Ectodermal cell (in vitro differentiated cells): Measurements from ENCODE around the gene TSPAN18.
A peak's percentile ranks its signal among the peaks of the same experiment; 100 is the strongest.

Experiments
- H3K27ac ChIP-seq: 2 replicates; pipeline ENCODE4 v1.7.0; 2013; ENCODE audit warnings: mild to moderate bottlenecking, low read depth, low read length; ENCODE audit not compliant: insufficient read depth, poor library complexity, severe bottlenecking
- H3K27me3 ChIP-seq: 2 replicates; pipeline ENCODE4 v1.7.0; 2013; ENCODE audit warnings: mild to moderate bottlenecking, low read length; ENCODE audit not compliant: insufficient read depth, control insufficient read depth, poor library complexity, severe bottlenecking
- H3K36me3 ChIP-seq: one replicate; pipeline ENCODE4 v1.7.0; 2013; ENCODE audit warnings: low read length; ENCODE audit not compliant: control insufficient read depth, insufficient read depth
- H3K4me1 ChIP-seq: one replicate; pipeline ENCODE4 v1.7.0; 2013; ENCODE audit warnings: low read length; ENCODE audit not compliant: control insufficient read depth, insufficient read depth
- H3K4me3 ChIP-seq: 2 replicates; pipeline ENCODE4 v1.7.0; 2013; ENCODE audit warnings: low read depth, low read length, control low read depth; ENCODE audit not compliant: insufficient read depth
- H3K9me3 ChIP-seq: 2 replicates; pipeline ENCODE4 v1.7.0; 2013; ENCODE audit warnings: mild to moderate bottlenecking, low read length, moderate library complexity; ENCODE audit not compliant: control insufficient read depth
- WGBS, 2 experiments: methylation state at CpG; one replicate each; pipeline ENCODE4 v1.1.7; 2013; ENCODE audit warnings: missing lambda C conversion rate in 2 of 2; 5-methylcytosine and 5-hydroxymethylcytosine counted together

Gene TSPAN18

DNA sequence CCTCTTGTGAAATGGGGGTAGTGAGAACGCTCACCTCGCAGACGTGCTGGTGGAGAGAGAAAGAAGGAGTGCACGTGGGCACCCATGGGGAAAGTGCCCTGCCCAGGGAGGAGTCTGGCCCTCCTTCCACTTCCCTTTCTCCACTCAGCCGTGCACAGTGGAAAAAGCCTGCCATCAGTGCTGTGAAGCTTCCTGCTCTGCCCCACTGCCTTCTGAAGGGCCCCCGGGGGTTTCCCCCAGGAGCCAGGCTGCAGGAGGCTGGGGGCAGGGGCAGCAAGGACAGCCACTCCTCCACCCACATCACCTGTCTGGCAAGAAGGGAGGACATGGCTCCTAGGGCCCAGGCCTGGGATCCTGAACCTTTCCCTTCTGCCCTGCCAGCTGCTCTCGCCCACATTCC is 216.4 kb downstream of the TSPAN18 start:
- Histone ChIP-seq H3K36me3 (peaks cover 6% of the 10 kb centered on the region), H3K4me3 (no peak overlapping the region), H3K9me3 (no peaks in the 10 kb centered on the region), H3K4me1 (peaks cover 52% of the 10 kb centered on the region), H3K27ac (no peak overlapping the region), H3K27me3 (no peaks in the 10 kb centered on the region)
- WGBS, 2 experiments = 77% methylated on average over 7 of the region's 7 CpGs

GRCh38 chr11:44943696-44944095 is 216.9 kb downstream of the TSPAN18 start:
- peaks cover 56% of the 10 kb centered on the region for H3K4me1 ChIP-seq
- H3K36me3 ChIP-seq = peaks cover 6% of the 10 kb centered on the region
- no peaks in the 10 kb centered on the region for H3K9me3 ChIP-seq
- H3K4me3 ChIP-seq = no peak overlapping the region
- H3K27me3 ChIP-seq = no peaks in the 10 kb centered on the region
- no peak overlapping the region for H3K27ac ChIP-seq
- WGBS, 2 experiments = 39 to 44% methylated on average over 7 of the region's 7 CpGs

DNA sequence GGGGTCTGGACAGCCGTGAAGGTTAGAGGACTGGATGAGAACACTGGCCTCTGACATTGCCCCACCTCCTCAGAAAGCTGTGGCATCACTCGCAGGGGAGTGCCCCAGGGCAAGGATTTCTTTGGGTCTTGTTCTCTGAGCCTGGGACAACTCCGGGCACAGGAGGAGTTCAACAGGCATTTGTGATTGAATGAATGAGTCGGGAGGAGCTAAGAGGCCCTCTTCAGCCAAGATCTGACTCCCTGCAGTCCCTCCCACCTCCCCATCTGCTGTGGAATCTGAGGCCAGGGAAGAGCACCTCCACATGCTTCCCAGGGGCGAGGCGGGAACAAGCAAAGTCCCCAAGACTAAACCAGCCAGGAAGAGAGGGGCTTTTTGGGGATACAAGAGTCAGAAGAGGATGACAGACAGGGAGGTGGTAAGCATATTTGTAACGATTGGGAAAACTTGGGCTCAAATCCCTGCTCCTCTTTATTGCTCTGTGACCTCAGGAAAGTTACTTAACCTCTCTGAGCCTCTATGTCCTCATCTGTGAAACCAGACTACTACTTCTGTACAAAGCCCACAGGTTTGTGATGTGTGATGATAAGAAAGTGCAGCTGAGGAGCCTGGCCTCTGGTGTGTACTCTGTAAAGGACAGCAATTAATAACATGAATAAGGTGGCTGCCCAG is 217.6 kb downstream of the TSPAN18 start:
- Histone ChIP-seq H3K4me3 (no peak overlapping the region), H3K9me3 (no peaks in the 10 kb centered on the region), H3K27ac (no peak overlapping the region), H3K36me3 (peaks cover 6% of the 10 kb centered on the region), H3K4me1 (peaks cover 58% of the 10 kb centered on the region), H3K27me3 (no peaks in the 10 kb centered on the region)
- 16 to 21% methylated on average over 7 of the region's 7 CpGs for WGBS, 2 experiments

GRCh38 chr11:44944853-44945235 is 218.1 kb downstream of the TSPAN18 start:
- 2% methylated on average over 3 of the region's 3 CpGs for WGBS, 2 experiments
- Histone ChIP-seq H3K27me3 (no peaks in the 10 kb centered on the region), H3K4me1 (peaks cover 58% of the 10 kb centered on the region), H3K4me3 (no peak overlapping the region), H3K36me3 (peaks cover 6% of the 10 kb centered on the region), H3K9me3 (no peaks in the 10 kb centered on the region), H3K27ac (no peak overlapping the region)

DNA sequence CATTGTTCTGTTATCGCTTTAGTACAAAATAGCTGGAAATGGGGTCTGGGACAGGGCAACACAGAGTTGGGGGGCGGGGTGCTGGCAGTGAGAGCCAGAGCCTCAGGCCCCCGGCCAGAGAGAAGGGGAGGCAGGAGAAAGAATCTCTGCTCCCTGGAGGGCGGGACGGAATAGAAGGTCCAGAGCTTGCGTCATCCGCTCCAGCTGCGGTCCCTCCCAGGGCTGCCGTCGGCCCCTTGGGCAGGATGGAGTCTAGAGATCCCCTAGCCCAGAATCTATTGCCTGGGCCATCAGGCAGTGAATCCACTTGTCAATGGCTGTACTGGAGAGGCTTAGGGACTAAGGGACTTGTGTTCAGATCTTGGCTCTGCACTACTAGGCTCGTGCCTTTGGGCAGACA is 218.9 kb downstream of the TSPAN18 start:
- Histone ChIP-seq H3K36me3 (peaks cover 3% of the 10 kb centered on the region), H3K9me3 (no peaks in the 10 kb centered on the region), H3K27ac (no peak overlapping the region), H3K4me3 (no peak overlapping the region), H3K4me1 (peaks cover 58% of the 10 kb centered on the region), H3K27me3 (no peaks in the 10 kb centered on the region)
- WGBS, 2 experiments = 85 to 89% methylated on average over 11 of the region's 11 CpGs

GRCh38 chr11:44946263-44946662 is 219.5 kb downstream of the TSPAN18 start:
- Histone ChIP-seq H3K36me3 (no peaks in the 10 kb centered on the region), H3K27ac (no peak overlapping the region), H3K27me3 (no peaks in the 10 kb centered on the region), H3K4me1 (peaks cover 58% of the 10 kb centered on the region), H3K4me3 (no peak overlapping the region), H3K9me3 (no peaks in the 10 kb centered on the region)
- WGBS, 2 experiments = 88 to 89% methylated on average over 12 of the region's 12 CpGs

DNA sequence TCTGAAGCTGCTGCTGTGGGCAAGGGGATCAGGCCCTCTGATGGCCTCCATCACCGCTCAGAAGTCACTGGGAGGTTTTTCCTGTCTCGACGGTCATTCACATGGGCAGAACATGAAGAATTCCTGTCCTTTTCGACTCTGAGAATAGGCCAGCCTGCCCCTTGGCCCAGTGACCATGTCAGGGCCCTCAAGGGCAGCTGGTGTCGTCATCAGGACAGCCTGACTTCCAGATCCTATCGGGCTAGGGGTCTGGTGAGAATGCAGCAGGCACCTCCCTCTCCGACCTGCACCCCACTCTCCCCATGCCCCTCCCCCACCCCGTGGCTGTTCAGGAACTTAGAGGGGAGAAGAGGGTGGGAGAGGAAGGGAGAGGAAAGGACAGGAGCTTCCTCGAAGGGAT is 220.4 kb downstream of the TSPAN18 start:
- no peaks in the 10 kb centered on the region for H3K9me3 ChIP-seq
- H3K36me3 ChIP-seq = no peaks in the 10 kb centered on the region
- no peak overlapping the region for H3K27ac ChIP-seq
- H3K4me1 ChIP-seq = peaks cover 58% of the 10 kb centered on the region
- H3K27me3 ChIP-seq = no peaks in the 10 kb centered on the region
- no peak overlapping the region for H3K4me3 ChIP-seq
- WGBS, 2 experiments = 67% methylated on average over 8 of the region's 9 CpGs

DNA sequence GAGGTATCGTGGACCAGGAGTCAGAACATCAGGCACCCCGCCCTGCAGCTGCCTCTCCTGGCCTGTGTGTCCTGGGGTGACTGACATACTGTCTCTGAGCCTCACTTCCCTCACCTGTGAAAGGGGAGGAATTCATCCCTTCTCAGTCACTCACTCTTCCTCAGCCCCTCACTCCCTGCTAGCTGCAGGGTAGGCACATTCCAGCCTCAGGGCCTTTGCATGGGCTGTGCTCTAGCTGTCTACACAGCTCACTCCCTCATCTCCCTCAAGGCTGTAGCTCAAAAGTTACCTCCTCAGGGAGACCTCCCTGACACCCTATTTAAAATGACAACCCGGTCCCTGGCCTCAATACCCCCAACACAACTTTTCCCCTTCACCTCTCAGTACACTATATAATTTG is 221.4 kb downstream of the TSPAN18 start:
- Histone ChIP-seq H3K9me3 (no peaks in the 10 kb centered on the region), H3K4me1 (peaks cover 60% of the 10 kb centered on the region), H3K4me3 (no peak overlapping the region), H3K27me3 (no peaks in the 10 kb centered on the region), H3K36me3 (no peaks in the 10 kb centered on the region), H3K27ac (no peak overlapping the region)
- WGBS, 2 experiments = 93 to 96% methylated on average over 3 of the region's 3 CpGs

GRCh38 chr11:44949160-44950030 is 222.6 kb downstream of the TSPAN18 start:
- Histone ChIP-seq H3K4me3 (peak overlapping the region; percentile 79), H3K9me3 (no peaks in the 10 kb centered on the region), H3K27ac (peak overlapping the region; percentile 47), H3K36me3 (no peaks in the 10 kb centered on the region), H3K4me1 (peaks cover 52% of the 10 kb centered on the region), H3K27me3 (no peaks in the 10 kb centered on the region)
- 2% methylated on average over 57 of the region's 57 CpGs for WGBS, 2 experiments

GRCh38 chr11:44950031-44950624 is 223.4 kb downstream of the TSPAN18 start:
- Histone ChIP-seq H3K9me3 (no peaks in the 10 kb centered on the region), H3K27me3 (no peaks in the 10 kb centered on the region), H3K4me3 (peak overlapping the region; percentile 79), H3K36me3 (no peaks in the 10 kb centered on the region), H3K4me1 (peaks cover 52% of the 10 kb centered on the region), H3K27ac (peak overlapping the region; percentile 47)
- WGBS, 2 experiments = 0% methylated on average over 63 of the region's 63 CpGs
